Keratinocyte (primary cell): ENCODE data around the gene NUP153. TPM values are rescaled to one million over a fixed set of nuclear protein-coding genes. Genes with fewer than 3 reads are reported as not detected.

Experiments
- DNase-seq: peaks from one replicate; pipeline ENCODE4 v3.0.0-alpha.2; 2011; ENCODE audit warnings: low read depth, missing footprints, low spot score
- FAIRE-seq: peaks from 2 replicates; lab custom pipeline; 2011; peaks lifted over from hg19 to GRCh38; lab: Jason Lieb, UNC
- H2AFZ ChIP-seq: 2 replicates; pipeline ENCODE4 v1.6.0; 2012; ENCODE audit warnings: low read length, control low read depth, inconsistent platforms; ENCODE audit not compliant: control insufficient read depth
- H3K27ac ChIP-seq: 2 replicates; pipeline ENCODE4 v1.5.1; 2011; ENCODE audit warnings: low read length; ENCODE audit not compliant: control insufficient read depth, insufficient read depth
- H3K27me3 ChIP-seq: 3 replicates; pipeline ENCODE4 v1.6.0; 2011; ENCODE audit warnings: low read length; ENCODE audit not compliant: control insufficient read depth, insufficient read depth; ENCODE audit errors: extremely low read depth
- H3K36me3 ChIP-seq, 2 experiments: 2 replicates in 1 of 2; 3 replicates in 1 of 2; pipeline ENCODE4 v1.5.1; 2011; ENCODE audit warnings: low read length in 2 of 2, mild to moderate bottlenecking in 1 of 2; ENCODE audit not compliant: control insufficient read depth in 2 of 2, insufficient read depth in 2 of 2; ENCODE audit errors: extremely low read depth in 1 of 2
- H3K4me1 ChIP-seq: 3 replicates; pipeline ENCODE4 v1.5.1; 2011; ENCODE audit warnings: low read length; ENCODE audit not compliant: control insufficient read depth, insufficient read depth; ENCODE audit errors: extremely low read depth
- H3K4me2 ChIP-seq: 3 replicates; pipeline ENCODE4 v1.6.0; 2011; ENCODE audit warnings: low read depth, low read length; ENCODE audit not compliant: control insufficient read depth, insufficient read depth; ENCODE audit errors: extremely low read depth
- H3K4me3 ChIP-seq, 3 experiments: fragments of 200-600 bp in 1 of 3; sonication (generic) in 1 of 3; 2 replicates in 2 of 3; 3 replicates in 1 of 3; pipeline ENCODE4 v1.5.1; 2011 to 2016; ENCODE audit warnings: low read length in 3 of 3, mild to moderate bottlenecking in 3 of 3, control low read depth in 2 of 3, inconsistent platforms in 1 of 3, low read depth in 1 of 3, mixed read lengths in 1 of 3, mixed run types in 1 of 3, moderate library complexity in 1 of 3; ENCODE audit not compliant: control insufficient read depth in 2 of 3, insufficient read depth in 2 of 3; ENCODE audit errors: extremely low read depth in 1 of 3
- H3K79me2 ChIP-seq: 2 replicates; pipeline ENCODE4 v1.6.0; 2012; ENCODE audit warnings: low read length; ENCODE audit not compliant: control insufficient read depth, insufficient read depth
- H3K9ac ChIP-seq: 3 replicates; pipeline ENCODE4 v1.6.0; 2011; ENCODE audit warnings: low read length; ENCODE audit not compliant: control insufficient read depth, insufficient read depth; ENCODE audit errors: extremely low read depth
- H3K9me1 ChIP-seq: 3 replicates; pipeline ENCODE4 v1.6.0; 2011; ENCODE audit warnings: low read length; ENCODE audit not compliant: control insufficient read depth, insufficient read depth; ENCODE audit errors: extremely low read depth
- H3K9me3 ChIP-seq: 2 replicates; pipeline ENCODE4 v1.5.1; 2012; ENCODE audit warnings: low read depth, low read length; ENCODE audit not compliant: control insufficient read depth
- H4K20me1 ChIP-seq: 3 replicates; pipeline ENCODE4 v1.6.0; 2011; ENCODE audit warnings: low read length; ENCODE audit not compliant: control insufficient read depth, insufficient read depth; ENCODE audit errors: extremely low read depth
- EZH2 ChIP-seq: IDR thresholded peaks from one replicate; pipeline ENCODE4 v1.6.1; 2012; ENCODE audit warnings: inconsistent platforms, mild to moderate bottlenecking, low read length, moderate library complexity
- dilution Hi-C: fragments of 300-500 bp; cut with MboI; formaldehyde crosslinking; loops from one replicate; pipeline ENCODE4 v1.7.0; 2020; ENCODE audit warnings: low sequenced_read_pairs; ENCODE audit not compliant: extremely low pct_ligation_motif_present
- polyA plus RNA-seq, 5 experiments: library from polyadenylated mRNA; depleted of rRNA in 3 of 5; stranded (reverse) in 3 of 5; stranded (forward) in 1 of 5; unstranded in 1 of 5; fragments of >200 nt; gene quantifications; 1 replicate in 1 of 5; 2 replicates in 3 of 5; 3 replicates in 1 of 5; pipeline versions ENCODE4 v1.2.1 to v1.2.3, GENCODE V29; 2011 to 2012; ENCODE audit warnings: missing spikeins in 2 of 5, low read depth in 1 of 5, low replicate concordance in 1 of 5
- TF ChIP-seq, protein P1 (sequence below), 3 experiments: IDR thresholded peaks in 1 of 3; conservative IDR thresholded peaks in 1 of 3; optimal IDR thresholded peaks in 1 of 3; 2 replicates in 2 of 3; 3 replicates in 1 of 3; pipeline versions ENCODE3 to v1.5.1; 2011; ENCODE audit warnings: low read length in 3 of 3, mild to moderate bottlenecking in 3 of 3, moderate library complexity in 2 of 3, control low read depth in 1 of 3, inconsistent platforms in 1 of 3; ENCODE audit not compliant: insufficient read depth in 2 of 3; ENCODE audit errors: extremely low read depth in 1 of 3

Gene NUP153
- polyA plus RNA-seq, 1 donor (not counting 4 experiments of a cell fraction or from before 2014, with no cell fraction given) = 27.6 TPM

DNA sequence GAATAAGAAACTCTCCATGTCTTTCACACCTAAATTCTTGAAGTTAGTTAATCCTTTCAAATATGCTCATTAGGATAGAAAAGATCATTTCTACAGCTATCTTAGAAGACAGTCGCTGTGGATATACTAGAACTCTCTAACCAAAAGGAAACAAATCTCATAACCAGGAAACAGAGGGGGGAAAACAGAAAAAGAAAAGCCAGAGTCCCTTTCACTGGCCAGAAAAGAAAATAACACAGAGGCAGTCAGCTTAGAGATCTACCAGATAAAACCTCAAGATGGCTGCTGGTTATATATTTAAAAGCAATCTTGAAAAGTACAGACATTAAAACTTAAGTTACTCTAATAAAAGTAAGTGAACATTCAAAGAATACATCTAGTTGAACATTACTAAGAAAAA is 19.6 kb downstream of the NUP153 start:
- Histone ChIP-seq H3K79me2 (peaks cover 93% of the 10 kb centered on the region), H3K9ac (no peak overlapping the region), H3K4me2 (no peak overlapping the region), H3K27me3 (no peaks in the 10 kb centered on the region), H3K9me3 (no peaks in the 10 kb centered on the region), H3K27ac (no peak overlapping the region), H3K4me1 (no peaks in the 10 kb centered on the region), H3K9me1 (no peaks in the 10 kb centered on the region), H3K36me3 (peaks cover 3 to 10% of the 10 kb centered on the region in 2 experiments), H4K20me1 (peaks cover 3% of the 10 kb centered on the region), H3K4me3 (no peak overlapping the region), H2AFZ (no peak overlapping the region)
- dilution Hi-C loops = no loop called here
- no peak for TF ChIP-seq EZH2
- TF ChIP-seq, protein P1, sequence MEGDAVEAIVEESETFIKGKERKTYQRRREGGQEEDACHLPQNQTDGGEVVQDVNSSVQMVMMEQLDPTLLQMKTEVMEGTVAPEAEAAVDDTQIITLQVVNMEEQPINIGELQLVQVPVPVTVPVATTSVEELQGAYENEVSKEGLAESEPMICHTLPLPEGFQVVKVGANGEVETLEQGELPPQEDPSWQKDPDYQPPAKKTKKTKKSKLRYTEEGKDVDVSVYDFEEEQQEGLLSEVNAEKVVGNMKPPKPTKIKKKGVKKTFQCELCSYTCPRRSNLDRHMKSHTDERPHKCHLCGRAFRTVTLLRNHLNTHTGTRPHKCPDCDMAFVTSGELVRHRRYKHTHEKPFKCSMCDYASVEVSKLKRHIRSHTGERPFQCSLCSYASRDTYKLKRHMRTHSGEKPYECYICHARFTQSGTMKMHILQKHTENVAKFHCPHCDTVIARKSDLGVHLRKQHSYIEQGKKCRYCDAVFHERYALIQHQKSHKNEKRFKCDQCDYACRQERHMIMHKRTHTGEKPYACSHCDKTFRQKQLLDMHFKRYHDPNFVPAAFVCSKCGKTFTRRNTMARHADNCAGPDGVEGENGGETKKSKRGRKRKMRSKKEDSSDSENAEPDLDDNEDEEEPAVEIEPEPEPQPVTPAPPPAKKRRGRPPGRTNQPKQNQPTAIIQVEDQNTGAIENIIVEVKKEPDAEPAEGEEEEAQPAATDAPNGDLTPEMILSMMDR (optimal IDR thresholded peaks at IDR 0.05 in 1 of 3, IDR thresholded peaks at IDR 0.05 in 1 of 3, conservative IDR thresholded peaks at IDR 0.05 in 1 of 3; ENCODE audit: extremely low read depth in 1 of 3, insufficient read depth in 2 of 3, low read length in 3 of 3) = no peak
- no peak for DNase-seq
- no peak for FAIRE-seq

DNA sequence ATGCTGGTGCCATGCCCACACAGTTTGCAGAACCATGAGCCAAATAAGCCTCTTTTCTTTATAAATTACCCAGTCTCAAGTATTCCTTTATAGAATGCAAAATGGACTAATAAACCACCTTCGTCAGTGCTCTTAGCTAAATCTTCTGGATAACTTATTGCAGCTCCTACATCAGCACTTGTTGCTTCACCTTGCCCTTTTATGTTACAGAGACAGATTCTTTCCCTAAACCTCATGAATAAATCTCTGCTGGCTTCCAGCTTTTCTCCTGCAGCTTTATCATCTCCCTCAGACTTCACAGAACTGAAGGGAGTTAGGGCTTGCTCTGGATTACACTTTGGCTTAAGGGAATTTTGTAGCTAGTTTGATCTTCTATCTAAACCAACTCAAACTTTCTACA is 22.6 kb downstream of the NUP153 start:
- peaks cover 3% of the 10 kb centered on the region for H4K20me1 ChIP-seq

More for the DNA sequence above, 22.6 kb downstream of the NUP153 start:
- no peaks in the 10 kb centered on the region for H3K9me3 ChIP-seq
- H2AFZ ChIP-seq = no peak overlapping the region
- no peak overlapping the region for H3K4me2 ChIP-seq
- H3K9me1 ChIP-seq = no peaks in the 10 kb centered on the region
- dilution Hi-C loops = no loop called here
- TF ChIP-seq EZH2 = no peak
- TF ChIP-seq, protein P1 (optimal IDR thresholded peaks at IDR 0.05 in 1 of 3, IDR thresholded peaks at IDR 0.05 in 1 of 3, conservative IDR thresholded peaks at IDR 0.05 in 1 of 3; ENCODE audit: extremely low read depth in 1 of 3, insufficient read depth in 2 of 3, low read length in 3 of 3) = no peak
- H3K79me2 ChIP-seq = peaks cover 93% of the 10 kb centered on the region
- H3K4me1 ChIP-seq = no peaks in the 10 kb centered on the region
- FAIRE-seq = no peak
- no peaks in the 10 kb centered on the region for H3K27me3 ChIP-seq
- H3K4me3 ChIP-seq = no peak overlapping the region
- H3K9ac ChIP-seq = no peak overlapping the region
- no peak for DNase-seq
- H3K36me3 ChIP-seq = peaks cover 6 to 10% of the 10 kb centered on the region in 2 experiments
- no peak overlapping the region for H3K27ac ChIP-seq
